ENCODE results near the gene PYY. TPM values are rescaled to one million over a fixed set of nuclear protein-coding genes. Genes with fewer than 3 reads are reported as not detected.

PYY gene
- total and polyA plus RNA-seq, 3 experiments from 2014 or later: not detected

- Mint-ChIP-seq H3K4me1 (peaks cover 17 to 20% (median 19%) of the 10 kb centered on the region in 3 donors), H3K27me3 (peaks cover 12 to 13% of the 10 kb centered on the region in 2 donors), H3K4me3 (peak overlapping the region; percentile 81 to 94 (median 89)), H3K9me3 (no peaks in the 10 kb centered on the region), H3K36me3 (no peaks in the 10 kb centered on the region), H3K27ac (peak overlapping the region; percentile 43 to 94 (median 80))
- H3K9me3 ChIP-seq (ENCODE audit: low read length): no peaks in the 10 kb centered on the region
- H3K36me3 ChIP-seq (ENCODE audit: insufficient read depth, low read length): no peaks in the 10 kb centered on the region
- H3K27me3 ChIP-seq (ENCODE audit: insufficient read depth, low read length, poor library complexity, severe bottlenecking): no peaks in the 10 kb centered on the region
- ChIA-PET POLR2A (no interaction called here), CTCF (interaction anchor here (2.9 kb wide), 1 partner anchor 16 kb away, joined by 15 read pairs; the partner anchor contains the start of gene PPY)
- DNase-seq: peak in 1 of 5 donors; percentile 50
- peak overlapping the region; percentile 67 for H3K4me3 ChIP-seq (ENCODE audit: low read length)
- peaks cover 23% of the 10 kb centered on the region for H3K4me1 ChIP-seq (ENCODE audit: insufficient read depth, low read length)
- H3K27ac ChIP-seq (ENCODE audit: low read depth, low read length): no peak overlapping the region
These were observed 26.5 kb downstream of the PYY start for GRCh38 chr17:43927060-43927864.

- ChIA-PET CTCF (interaction anchor here (1.0 to 3.0 kb wide), 4 partner anchors 8 to 47 kb away, joined by 3 to 26 read pairs (median 10); partner anchors contain the start of gene PPY), POLR2A (no interaction called here)
- Histone ChIP-seq H3K36me3 (ENCODE audit: insufficient read depth, low read length) (no peaks in the 10 kb centered on the region), H3K4me3 (ENCODE audit: low read length) (no peak overlapping the region), H3K27me3 (ENCODE audit: insufficient read depth, low read length, poor library complexity, severe bottlenecking) (no peaks in the 10 kb centered on the region), H3K27ac (ENCODE audit: low read depth, low read length) (no peak overlapping the region), H3K4me1 (ENCODE audit: insufficient read depth, low read length) (peaks cover 23% of the 10 kb centered on the region), H3K9me3 (ENCODE audit: low read length) (no peaks in the 10 kb centered on the region)
- no peak for DNase-seq
- Mint-ChIP-seq H3K27me3 (peaks cover 14 to 17% of the 10 kb centered on the region in 2 donors), H3K27ac (no peak overlapping the region), H3K4me1 (peaks cover 16 to 20% (median 19%) of the 10 kb centered on the region in 3 donors), H3K4me3 (no peak overlapping the region), H3K36me3 (no peaks in the 10 kb centered on the region), H3K9me3 (no peaks in the 10 kb centered on the region)
These were observed 29.2 kb downstream of the PYY start for GRCh38 chr17:43924558-43924957.

- Mint-ChIP-seq H3K9me3 (no peaks in the 10 kb centered on the region), H3K36me3 (no peaks in the 10 kb centered on the region), H3K27me3 (peaks cover 3 to 9% of the 10 kb centered on the region in 2 donors), H3K4me1 (peaks cover 14 to 18% (median 16%) of the 10 kb centered on the region in 3 donors), H3K4me3 (no peak overlapping the region), H3K27ac (no peak overlapping the region)
- no peaks in the 10 kb centered on the region for H3K36me3 ChIP-seq (ENCODE audit: insufficient read depth, low read length)
- no peaks in the 10 kb centered on the region for H3K27me3 ChIP-seq (ENCODE audit: insufficient read depth, low read length, poor library complexity, severe bottlenecking)
- no peak overlapping the region for H3K4me3 ChIP-seq (ENCODE audit: low read length)
- CTCF ChIA-PET: no interaction called here
- no peaks in the 10 kb centered on the region for H3K9me3 ChIP-seq (ENCODE audit: low read length)
- DNase-seq: no peak
- POLR2A ChIA-PET: no interaction called here
- H3K27ac ChIP-seq (ENCODE audit: low read depth, low read length): no peak overlapping the region
- H3K4me1 ChIP-seq (ENCODE audit: insufficient read depth, low read length): peaks cover 12% of the 10 kb centered on the region
These were observed 33.1 kb downstream of the PYY start for GRCh38 chr17:43920500-43921095.

GRCh38 chr17:43918026-43918389 lies 35.7 kb downstream of the PYY start:
- H3K36me3 ChIP-seq (ENCODE audit: insufficient read depth, low read length): no peaks in the 10 kb centered on the region
- Mint-ChIP-seq H3K27ac (peak overlapping the region in 2 of 8 donors; percentile 15 to 35), H3K27me3 (peaks cover 4 to 9% of the 10 kb centered on the region in 2 donors), H3K4me1 (peaks cover 15 to 18% (median 16%) of the 10 kb centered on the region in 3 donors), H3K9me3 (no peaks in the 10 kb centered on the region), H3K4me3 (peak overlapping the region in 6 of 7 donors; percentile 74 to 85 (median 83)), H3K36me3 (no peaks in the 10 kb centered on the region)
- H3K4me3 ChIP-seq (ENCODE audit: low read length): peak overlapping the region; percentile 72
- CTCF ChIA-PET: interaction anchor here (1.4 to 2.6 kb wide), 2 partner anchors 11 to 37 kb away, joined by 4 to 11 read pairs; partner anchors contain the start of gene MPP2
- no peaks in the 10 kb centered on the region for H3K27me3 ChIP-seq (ENCODE audit: insufficient read depth, low read length, poor library complexity, severe bottlenecking)
- H3K27ac ChIP-seq (ENCODE audit: low read depth, low read length): no peak overlapping the region
- no peaks in the 10 kb centered on the region for H3K9me3 ChIP-seq (ENCODE audit: low read length)
- no peak for DNase-seq
- H3K4me1 ChIP-seq (ENCODE audit: insufficient read depth, low read length): peaks cover 12% of the 10 kb centered on the region
- POLR2A ChIA-PET: no interaction called here

GRCh38 chr17:43917348-43918025 lies 36.3 kb downstream of the PYY start:
- ChIA-PET CTCF (interaction anchor here (1.2 to 2.6 kb wide), 3 partner anchors 10 to 39 kb away, joined by 3 to 11 read pairs (median 4); partner anchors contain the start of gene MPP2), POLR2A (no interaction called here)
- Histone ChIP-seq H3K4me3 (ENCODE audit: low read length) (peak overlapping the region; percentile 72), H3K27me3 (ENCODE audit: insufficient read depth, low read length, poor library complexity, severe bottlenecking) (no peaks in the 10 kb centered on the region), H3K27ac (ENCODE audit: low read depth, low read length) (no peak overlapping the region), H3K9me3 (ENCODE audit: low read length) (no peaks in the 10 kb centered on the region), H3K4me1 (ENCODE audit: insufficient read depth, low read length) (peaks cover 12% of the 10 kb centered on the region), H3K36me3 (ENCODE audit: insufficient read depth, low read length) (no peaks in the 10 kb centered on the region)
- no peaks in the 10 kb centered on the region for H3K9me3 Mint-ChIP-seq
- H3K4me3 Mint-ChIP-seq: peak overlapping the region; percentile 74 to 88 (median 83)
- H3K4me1 Mint-ChIP-seq: peaks cover 15 to 18% (median 16%) of the 10 kb centered on the region in 3 donors
- peaks cover 4 to 9% of the 10 kb centered on the region in 2 donors for H3K27me3 Mint-ChIP-seq
- DNase-seq: peak in 4 of 5 donors; percentile 14 to 51 (median 28)
- no peaks in the 10 kb centered on the region for H3K36me3 Mint-ChIP-seq
- peak overlapping the region in 7 of 8 donors; percentile 12 to 83 (median 35) for H3K27ac Mint-ChIP-seq

GRCh38 chr17:43917016-43917347 lies 36.8 kb downstream of the PYY start:
- Mint-ChIP-seq H3K9me3 (no peaks in the 10 kb centered on the region), H3K36me3 (no peaks in the 10 kb centered on the region), H3K27me3 (peaks cover 4 to 9% of the 10 kb centered on the region in 2 donors), H3K27ac (peak overlapping the region in 6 of 8 donors; percentile 12 to 83 (median 34)), H3K4me1 (peaks cover 15 to 18% (median 16%) of the 10 kb centered on the region in 3 donors), H3K4me3 (peak overlapping the region; percentile 74 to 88 (median 83))
- peaks cover 12% of the 10 kb centered on the region for H3K4me1 ChIP-seq (ENCODE audit: insufficient read depth, low read length)
- no peaks in the 10 kb centered on the region for H3K9me3 ChIP-seq (ENCODE audit: low read length)
- H3K27ac ChIP-seq (ENCODE audit: low read depth, low read length): no peak overlapping the region
- ChIA-PET CTCF (interaction anchor here (1.2 to 2.6 kb wide), 4 partner anchors 8 to 38 kb away, joined by 3 to 11 read pairs (median 4); partner anchors contain the start of gene MPP2), POLR2A (no interaction called here)
- DNase-seq: no peak
- peak overlapping the region; percentile 72 for H3K4me3 ChIP-seq (ENCODE audit: low read length)
- H3K36me3 ChIP-seq (ENCODE audit: insufficient read depth, low read length): no peaks in the 10 kb centered on the region
- no peaks in the 10 kb centered on the region for H3K27me3 ChIP-seq (ENCODE audit: insufficient read depth, low read length, poor library complexity, severe bottlenecking)

- H3K4me1 ChIP-seq (ENCODE audit: insufficient read depth, low read length): peaks cover 12% of the 10 kb centered on the region
- H3K9me3 ChIP-seq (ENCODE audit: low read length): no peaks in the 10 kb centered on the region
- Mint-ChIP-seq H3K4me3 (peak overlapping the region in 5 of 7 donors; percentile 0 to 85 (median 34)), H3K27me3 (peaks cover 1 to 9% of the 10 kb centered on the region in 2 donors), H3K36me3 (no peaks in the 10 kb centered on the region), H3K9me3 (no peaks in the 10 kb centered on the region), H3K27ac (peak overlapping the region in 2 of 8 donors; percentile 27 to 32), H3K4me1 (peaks cover 15 to 18% (median 16%) of the 10 kb centered on the region in 3 donors)
- no peaks in the 10 kb centered on the region for H3K27me3 ChIP-seq (ENCODE audit: insufficient read depth, low read length, poor library complexity, severe bottlenecking)
- H3K27ac ChIP-seq (ENCODE audit: low read depth, low read length): no peak overlapping the region
- peak overlapping the region; percentile 72 for H3K4me3 ChIP-seq (ENCODE audit: low read length)
- CTCF ChIA-PET: interaction anchor here (1.2 to 1.4 kb wide), 3 partner anchors 8 to 38 kb away, joined by 3 to 4 read pairs (median 3); no protein-coding TSS in a partner anchor
- DNase-seq: no peak
- POLR2A ChIA-PET: no interaction called here
- no peaks in the 10 kb centered on the region for H3K36me3 ChIP-seq (ENCODE audit: insufficient read depth, low read length)
These were observed 37.4 kb downstream of the PYY start for GRCh38 chr17:43916385-43916784.
